ENCODE results near the gene CLEC18C.
"Not testable (repeated sequence)": the region's sequence is repeated elsewhere in the genome, so short reads cannot be mapped to it uniquely, and the experiment has no call there.

The CLEC18C gene

GRCh38 chr16:70173212-70173837, at the start of gene CLEC18C:
CLEC18C (plus strand) TSS chr16:70173787; CDS start chr16:70174279, 492 bp downstream.
- not testable (repeated sequence) for H3K4me3 ChIP-seq (ENCODE audit: low read length in 2 of 2); H3K9ac ChIP-seq (ENCODE audit: low read depth in 1 of 2, low read length in 2 of 2); H3K9me3 ChIP-seq (ENCODE audit: control insufficient read depth in 2 of 2, low read length in 2 of 2); H3K4me1 ChIP-seq (ENCODE audit: control insufficient read depth in 2 of 2, insufficient read depth in 2 of 2, low read length in 2 of 2); H3K27ac ChIP-seq (ENCODE audit: low read depth in 2 of 2, low read length in 2 of 2); H3K27me3 ChIP-seq (ENCODE audit: control insufficient read depth in 2 of 2, insufficient read depth in 2 of 2, low read length in 2 of 2); H3K36me3 ChIP-seq (ENCODE audit: control insufficient read depth in 2 of 2, insufficient read depth in 2 of 2, low read length in 2 of 2)

GRCh38 chr16:70123822-70124221, 49.8 kb upstream of the CLEC18C start:
- H3K27ac ChIP-seq (ENCODE audit: low read depth in 2 of 2, low read length in 2 of 2); H3K4me3 ChIP-seq (ENCODE audit: low read length in 2 of 2); H3K9me3 ChIP-seq (ENCODE audit: control insufficient read depth in 2 of 2, low read length in 2 of 2); H3K4me1 ChIP-seq (ENCODE audit: control insufficient read depth in 2 of 2, insufficient read depth in 2 of 2, low read length in 2 of 2); H3K9ac ChIP-seq (ENCODE audit: low read depth in 1 of 2, low read length in 2 of 2); H3K27me3 ChIP-seq (ENCODE audit: control insufficient read depth in 2 of 2, insufficient read depth in 2 of 2, low read length in 2 of 2): not testable (repeated sequence)
- H3K36me3 ChIP-seq (ENCODE audit: control insufficient read depth in 2 of 2, insufficient read depth in 2 of 2, low read length in 2 of 2): peaks cover 15 to 34% of the 10 kb centered on the region in 2 donors

GRCh38 chr16:70126226-70126625, 47.4 kb upstream of the CLEC18C start:
- H3K9ac ChIP-seq (ENCODE audit: low read depth in 1 of 2, low read length in 2 of 2); H3K9me3 ChIP-seq (ENCODE audit: control insufficient read depth in 2 of 2, low read length in 2 of 2); H3K4me1 ChIP-seq (ENCODE audit: control insufficient read depth in 2 of 2, insufficient read depth in 2 of 2, low read length in 2 of 2); H3K27ac ChIP-seq (ENCODE audit: low read depth in 2 of 2, low read length in 2 of 2); H3K27me3 ChIP-seq (ENCODE audit: control insufficient read depth in 2 of 2, insufficient read depth in 2 of 2, low read length in 2 of 2); H3K4me3 ChIP-seq (ENCODE audit: low read length in 2 of 2): not testable (repeated sequence)
- H3K36me3 ChIP-seq (ENCODE audit: control insufficient read depth in 2 of 2, insufficient read depth in 2 of 2, low read length in 2 of 2): peaks cover 22 to 50% of the 10 kb centered on the region in 2 donors

DNA sequence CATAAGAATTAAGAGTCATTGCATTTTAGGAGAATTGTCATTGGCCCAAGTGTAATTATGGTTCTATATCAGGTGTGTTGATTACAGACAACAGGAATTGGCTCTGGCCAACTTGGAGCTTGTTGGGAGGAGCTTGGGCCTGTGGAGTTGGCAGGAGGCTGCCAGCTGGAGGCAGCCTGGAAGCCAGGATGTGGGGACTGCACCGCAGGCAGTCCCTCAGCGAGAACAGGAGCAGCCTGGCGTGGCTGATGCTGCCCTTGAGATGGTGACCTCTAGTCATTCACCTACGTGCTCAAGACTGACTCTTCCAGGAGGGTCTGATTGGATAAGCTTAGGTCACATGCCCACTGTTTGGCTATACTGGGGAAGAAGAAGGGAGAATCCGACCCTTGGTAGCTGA, 45.9 kb upstream of the CLEC18C start:
- H3K27me3 ChIP-seq (ENCODE audit: control insufficient read depth in 2 of 2, insufficient read depth in 2 of 2, low read length in 2 of 2); H3K9me3 ChIP-seq (ENCODE audit: control insufficient read depth in 2 of 2, low read length in 2 of 2); H3K9ac ChIP-seq (ENCODE audit: low read depth in 1 of 2, low read length in 2 of 2); H3K27ac ChIP-seq (ENCODE audit: low read depth in 2 of 2, low read length in 2 of 2); H3K4me3 ChIP-seq (ENCODE audit: low read length in 2 of 2); H3K4me1 ChIP-seq (ENCODE audit: control insufficient read depth in 2 of 2, insufficient read depth in 2 of 2, low read length in 2 of 2): not testable (repeated sequence)
- peaks cover 23 to 46% of the 10 kb centered on the region in 2 donors for H3K36me3 ChIP-seq (ENCODE audit: control insufficient read depth in 2 of 2, insufficient read depth in 2 of 2, low read length in 2 of 2)

GRCh38 chr16:70128844-70129243, 44.7 kb upstream of the CLEC18C start:
- H3K4me1 ChIP-seq (ENCODE audit: control insufficient read depth in 2 of 2, insufficient read depth in 2 of 2, low read length in 2 of 2); H3K9ac ChIP-seq (ENCODE audit: low read depth in 1 of 2, low read length in 2 of 2); H3K27me3 ChIP-seq (ENCODE audit: control insufficient read depth in 2 of 2, insufficient read depth in 2 of 2, low read length in 2 of 2); H3K4me3 ChIP-seq (ENCODE audit: low read length in 2 of 2); H3K27ac ChIP-seq (ENCODE audit: low read depth in 2 of 2, low read length in 2 of 2); H3K9me3 ChIP-seq (ENCODE audit: control insufficient read depth in 2 of 2, low read length in 2 of 2): not testable (repeated sequence)
- peaks cover 25 to 43% of the 10 kb centered on the region in 2 donors for H3K36me3 ChIP-seq (ENCODE audit: control insufficient read depth in 2 of 2, insufficient read depth in 2 of 2, low read length in 2 of 2)

DNA sequence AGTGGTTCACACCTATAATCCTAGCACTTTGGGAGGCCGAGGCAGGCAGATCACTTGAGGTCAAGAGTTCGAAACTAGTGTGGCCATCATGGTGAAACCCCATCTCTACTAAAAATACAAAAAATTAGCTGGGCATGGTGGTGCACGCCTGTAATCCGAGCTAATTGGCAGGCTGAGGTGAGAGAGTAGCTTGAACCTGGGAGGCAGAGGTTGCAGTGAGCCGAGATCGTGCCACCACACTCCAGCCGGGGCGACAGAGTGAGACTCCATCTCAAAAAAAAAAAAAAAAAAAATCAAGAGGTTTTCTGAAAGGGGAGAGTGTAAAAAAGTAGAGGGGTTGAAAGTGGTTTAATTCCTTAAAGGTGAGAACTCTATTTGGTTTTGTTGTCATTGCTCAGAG, 37.8 kb upstream of the CLEC18C start:
- H3K4me3 ChIP-seq (ENCODE audit: low read length in 2 of 2); H3K27me3 ChIP-seq (ENCODE audit: control insufficient read depth in 2 of 2, insufficient read depth in 2 of 2, low read length in 2 of 2); H3K27ac ChIP-seq (ENCODE audit: low read depth in 2 of 2, low read length in 2 of 2); H3K9me3 ChIP-seq (ENCODE audit: control insufficient read depth in 2 of 2, low read length in 2 of 2); H3K4me1 ChIP-seq (ENCODE audit: control insufficient read depth in 2 of 2, insufficient read depth in 2 of 2, low read length in 2 of 2); H3K9ac ChIP-seq (ENCODE audit: low read depth in 1 of 2, low read length in 2 of 2): not testable (repeated sequence)
- peaks cover 28 to 29% of the 10 kb centered on the region in 2 donors for H3K36me3 ChIP-seq (ENCODE audit: control insufficient read depth in 2 of 2, insufficient read depth in 2 of 2, low read length in 2 of 2)

DNA sequence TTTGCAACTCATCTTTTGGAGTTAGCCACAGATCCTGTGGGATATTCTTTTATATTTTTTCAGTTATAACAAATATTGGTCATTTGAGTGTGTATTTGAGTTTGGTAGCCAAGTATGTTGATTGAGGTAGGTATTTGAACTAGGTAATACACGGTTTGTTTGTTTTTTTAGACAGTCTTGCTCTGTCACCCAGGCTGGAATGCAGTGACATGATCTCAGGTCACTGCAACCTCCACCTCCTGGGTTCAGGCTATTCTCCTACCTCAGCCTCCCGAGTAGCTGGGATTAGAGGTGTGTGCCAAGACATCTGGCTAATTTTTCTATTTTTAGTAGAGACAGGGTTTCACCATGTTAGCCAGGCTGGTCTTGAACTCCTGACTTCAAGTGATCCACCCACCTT, 37.0 kb upstream of the CLEC18C start:
- not testable (repeated sequence) for H3K27ac ChIP-seq (ENCODE audit: low read depth in 2 of 2, low read length in 2 of 2); H3K27me3 ChIP-seq (ENCODE audit: control insufficient read depth in 2 of 2, insufficient read depth in 2 of 2, low read length in 2 of 2); H3K4me3 ChIP-seq (ENCODE audit: low read length in 2 of 2)

DNA sequence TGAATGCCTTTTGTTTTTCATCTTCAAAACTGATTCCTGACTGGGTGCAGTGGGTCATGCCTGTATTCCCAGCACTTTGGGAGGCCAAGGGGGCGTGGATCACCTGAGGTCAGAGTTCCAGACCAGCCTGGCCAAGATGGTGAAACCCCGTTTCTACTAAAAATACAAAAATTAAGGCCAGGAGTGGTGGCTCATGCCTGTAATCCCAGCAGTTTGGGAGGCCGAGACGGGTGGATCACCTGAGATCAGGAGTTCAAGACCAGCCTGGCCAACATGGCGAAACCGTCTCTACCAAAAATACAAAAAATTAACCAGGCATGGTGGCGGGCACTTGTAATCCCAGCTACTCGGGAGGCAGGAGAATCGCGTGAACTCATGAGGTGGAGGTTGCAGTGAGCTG, 30.8 kb upstream of the CLEC18C start:
- H3K27me3 ChIP-seq (ENCODE audit: control insufficient read depth in 2 of 2, insufficient read depth in 2 of 2, low read length in 2 of 2); H3K27ac ChIP-seq (ENCODE audit: low read depth in 2 of 2, low read length in 2 of 2); H3K4me1 ChIP-seq (ENCODE audit: control insufficient read depth in 2 of 2, insufficient read depth in 2 of 2, low read length in 2 of 2); H3K9ac ChIP-seq (ENCODE audit: low read depth in 1 of 2, low read length in 2 of 2); H3K9me3 ChIP-seq (ENCODE audit: control insufficient read depth in 2 of 2, low read length in 2 of 2); H3K4me3 ChIP-seq (ENCODE audit: low read length in 2 of 2): not testable (repeated sequence)
- peaks cover 23 to 24% of the 10 kb centered on the region in 2 donors for H3K36me3 ChIP-seq (ENCODE audit: control insufficient read depth in 2 of 2, insufficient read depth in 2 of 2, low read length in 2 of 2)

More for the DNA sequence above, 37.0 kb upstream of the CLEC18C start:
- H3K9ac ChIP-seq (ENCODE audit: low read depth in 1 of 2, low read length in 2 of 2); H3K4me1 ChIP-seq (ENCODE audit: control insufficient read depth in 2 of 2, insufficient read depth in 2 of 2, low read length in 2 of 2); H3K9me3 ChIP-seq (ENCODE audit: control insufficient read depth in 2 of 2, low read length in 2 of 2): not testable (repeated sequence)
- peaks cover 29 to 30% of the 10 kb centered on the region in 2 donors for H3K36me3 ChIP-seq (ENCODE audit: control insufficient read depth in 2 of 2, insufficient read depth in 2 of 2, low read length in 2 of 2)

DNA sequence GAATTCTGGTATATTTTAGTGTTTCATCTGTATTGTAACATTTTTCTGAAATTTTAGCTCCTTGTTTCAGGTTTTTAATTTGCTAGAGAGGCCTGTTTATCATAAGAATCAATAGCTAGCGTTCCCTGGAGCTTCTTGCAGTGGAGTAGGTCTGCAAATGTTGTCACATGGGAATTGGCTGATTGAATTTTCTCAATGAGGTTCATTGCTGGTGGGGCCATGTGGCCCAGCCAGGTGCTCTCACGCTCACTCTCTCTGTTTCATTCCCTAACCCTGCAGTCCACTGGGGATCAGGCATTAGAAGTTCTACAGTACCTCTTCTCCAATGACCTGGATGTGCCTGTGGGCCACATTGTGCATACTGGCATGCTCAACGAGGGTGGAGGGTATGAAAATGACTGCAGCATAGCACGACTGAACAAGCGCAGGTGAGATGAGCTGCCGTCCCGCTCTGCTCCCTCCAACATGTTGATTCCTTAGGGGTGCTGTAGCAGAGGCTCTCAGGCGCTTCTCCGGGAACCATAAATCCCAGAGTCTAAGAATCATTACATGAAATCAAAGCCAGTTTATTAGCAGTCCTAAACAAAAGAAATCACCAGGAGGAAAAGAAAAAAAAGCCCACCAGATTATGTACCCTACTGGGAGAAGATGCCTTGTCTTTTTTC, 30.2 kb upstream of the CLEC18C start:
- H3K4me3 ChIP-seq (ENCODE audit: low read length in 2 of 2); H3K27ac ChIP-seq (ENCODE audit: low read depth in 2 of 2, low read length in 2 of 2); H3K27me3 ChIP-seq (ENCODE audit: control insufficient read depth in 2 of 2, insufficient read depth in 2 of 2, low read length in 2 of 2); H3K9me3 ChIP-seq (ENCODE audit: control insufficient read depth in 2 of 2, low read length in 2 of 2); H3K9ac ChIP-seq (ENCODE audit: low read depth in 1 of 2, low read length in 2 of 2); H3K4me1 ChIP-seq (ENCODE audit: control insufficient read depth in 2 of 2, insufficient read depth in 2 of 2, low read length in 2 of 2): not testable (repeated sequence)
- peaks cover 24 to 29% of the 10 kb centered on the region in 2 donors for H3K36me3 ChIP-seq (ENCODE audit: control insufficient read depth in 2 of 2, insufficient read depth in 2 of 2, low read length in 2 of 2)

DNA sequence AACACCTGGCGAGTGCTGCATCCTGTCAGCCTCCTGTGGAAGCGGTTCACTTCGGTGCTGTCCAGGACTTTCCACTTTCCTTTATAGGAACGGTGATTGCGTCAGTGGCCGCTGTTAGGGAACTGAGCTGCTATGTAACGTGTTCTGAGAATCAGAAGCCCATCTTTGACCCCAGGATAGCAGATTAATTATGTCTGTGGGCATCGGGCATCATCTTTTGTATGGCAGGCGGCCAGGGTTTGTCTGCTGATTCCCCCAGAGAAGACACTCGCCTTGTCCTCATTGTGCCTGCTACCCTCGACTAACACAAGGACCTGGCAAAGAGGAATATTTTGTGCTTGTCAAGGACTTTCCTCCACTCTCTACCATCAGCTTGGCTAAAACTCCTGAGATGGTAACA, 25.7 kb upstream of the CLEC18C start:
- H3K4me3 ChIP-seq (ENCODE audit: low read length in 2 of 2); H3K27ac ChIP-seq (ENCODE audit: low read depth in 2 of 2, low read length in 2 of 2); H3K27me3 ChIP-seq (ENCODE audit: control insufficient read depth in 2 of 2, insufficient read depth in 2 of 2, low read length in 2 of 2); H3K9me3 ChIP-seq (ENCODE audit: control insufficient read depth in 2 of 2, low read length in 2 of 2); H3K9ac ChIP-seq (ENCODE audit: low read depth in 1 of 2, low read length in 2 of 2): not testable (repeated sequence)
- Histone ChIP-seq H3K36me3 (ENCODE audit: control insufficient read depth in 2 of 2, insufficient read depth in 2 of 2, low read length in 2 of 2) (peaks cover 42 to 48% of the 10 kb centered on the region in 2 donors), H3K4me1 (ENCODE audit: control insufficient read depth in 2 of 2, insufficient read depth in 2 of 2, low read length in 2 of 2) (peaks cover 9 to 12% of the 10 kb centered on the region in 2 donors)

Measured in mucosa of rectum (tissue), 2 donors.